ENCODE data around the gene PEX19.

GRCh38 chr1:160326418-160326817 lies 41.5 kb upstream of the PEX19 start:
- no peak for TF ChIP-seq CREB1 (IDR thresholded peaks at IDR 0.05; ENCODE audit: low read depth)
- no peak for TF ChIP-seq USF1 (IDR thresholded peaks at IDR 0.05)
- TF ChIP-seq TAF1 (IDR thresholded peaks at IDR 0.05; ENCODE audit: low read depth), result no peak
